ENCODE data around the gene COA7. TPM values are rescaled to one million over a fixed set of nuclear protein-coding genes. Genes with fewer than 3 reads are reported as not detected.
"Not testable (repeated sequence)": the region's sequence is repeated elsewhere in the genome, so short reads cannot be mapped to it uniquely, and the experiment has no call there.

Gene COA7
- 15.9 and 16.6 TPM in 2 replicates for total RNA-seq (2014; rRNA removed; shearing (Covaris generic))

- DNase-seq (ENCODE audit: low spot score), result peak; percentile 75
Measured at GRCh38 chr1:52697795-52698674, at the start of gene COA7. Gene COA7 (minus strand): TSS chr1:52698347. CDS start chr1:52698326, 21 bp downstream.

GRCh38 chr1:52747450-52747849 lies 49.3 kb upstream of the COA7 start:
- DNase-seq (ENCODE audit: low spot score), result no peak

GRCh38 chr1:52746189-52746588 lies 48.0 kb upstream of the COA7 start:
- no peak for DNase-seq (ENCODE audit: low spot score)

GRCh38 chr1:52741259-52741658 lies 43.1 kb upstream of the COA7 start:
- DNase-seq (ENCODE audit: low spot score), result no peak

- no peak for DNase-seq (ENCODE audit: low spot score)
Measured at GRCh38 chr1:52739699-52740467, 41.7 kb upstream of the COA7 start.

- DNase-seq (ENCODE audit: low spot score), result no peak
Measured at GRCh38 chr1:52738893-52739292, 40.7 kb upstream of the COA7 start.

GRCh38 chr1:52738148-52738547 lies 40.0 kb upstream of the COA7 start:
- DNase-seq (ENCODE audit: low spot score), result no peak

GRCh38 chr1:52735371-52735770 lies 37.2 kb upstream of the COA7 start:
- not testable (repeated sequence) for DNase-seq (ENCODE audit: low spot score)

GRCh38 chr1:52733368-52733767 lies 35.2 kb upstream of the COA7 start:
- DNase-seq (ENCODE audit: low spot score), result no peak

- DNase-seq (ENCODE audit: low spot score), result no peak
Measured at GRCh38 chr1:52727956-52728656, 30.0 kb upstream of the COA7 start.

- DNase-seq (ENCODE audit: low spot score), result no peak
Measured at GRCh38 chr1:52727114-52727586, 29.0 kb upstream of the COA7 start.

GRCh38 chr1:52726265-52727113 lies 28.3 kb upstream of the COA7 start, which contains the start of gene ZYG11B:
Gene ZYG11B (plus strand): TSS chr1:52726453. CDS start chr1:52726654, 201 bp downstream.
- DNase-seq (ENCODE audit: low spot score), result peak; percentile 75

GRCh38 chr1:52725903-52726264 lies 27.7 kb upstream of the COA7 start:
- DNase-seq (ENCODE audit: low spot score), result no peak

- DNase-seq (ENCODE audit: low spot score), result no peak
Measured at GRCh38 chr1:52723260-52723659, 25.1 kb upstream of the COA7 start.

GRCh38 chr1:52715296-52715695 lies 17.1 kb upstream of the COA7 start:
- DNase-seq (ENCODE audit: low spot score), result not testable (repeated sequence)

GRCh38 chr1:52713590-52713989 lies 15.4 kb upstream of the COA7 start:
- no peak for DNase-seq (ENCODE audit: low spot score)

GRCh38 chr1:52709016-52709415 lies 10.9 kb upstream of the COA7 start:
- DNase-seq (ENCODE audit: low spot score), result no peak

- no peak for DNase-seq (ENCODE audit: low spot score)
Measured at GRCh38 chr1:52707927-52708655, 9.9 kb upstream of the COA7 start.

- no peak for DNase-seq (ENCODE audit: low spot score)
Measured at GRCh38 chr1:52706941-52707926, 9.1 kb upstream of the COA7 start.
